Measurements from ENCODE around the gene P3H4. TPM values are rescaled to one million over a fixed set of nuclear protein-coding genes. Genes with fewer than 3 reads are reported as not detected.

The P3H4 gene
- total RNA-seq, 4 donors from 2014 or later = 8.5 to 18.6 (median 9.2) TPM

GRCh38 chr17:41793784-41794539 lies 17.8 kb downstream of the P3H4 start:
- no peak for DNase-seq (ENCODE audit: low spot score in 2 of 2)
- WGBS = 62% methylated on average over 14 of the region's 14 CpGs
- TF ChIP-seq POLR2A (IDR thresholded peaks at IDR 0.05) = no peak
- no peak for TF ChIP-seq POLR2AphosphoS5 (IDR thresholded peaks at IDR 0.05)
- no peak for TF ChIP-seq EP300 (IDR thresholded peaks at IDR 0.05)
- no peak for TF ChIP-seq CTCF (IDR thresholded peaks at IDR 0.05)
- Histone ChIP-seq H3K36me3 (no peaks in the 10 kb centered on the region), H3K4me1 (peaks cover 58% of the 10 kb centered on the region), H3K27me3 (no peaks in the 10 kb centered on the region), H3K4me3 (peak overlapping the region; percentile 31), H3K9me3 (no peaks in the 10 kb centered on the region), H3K27ac (peak overlapping the region; percentile 94)

DNA sequence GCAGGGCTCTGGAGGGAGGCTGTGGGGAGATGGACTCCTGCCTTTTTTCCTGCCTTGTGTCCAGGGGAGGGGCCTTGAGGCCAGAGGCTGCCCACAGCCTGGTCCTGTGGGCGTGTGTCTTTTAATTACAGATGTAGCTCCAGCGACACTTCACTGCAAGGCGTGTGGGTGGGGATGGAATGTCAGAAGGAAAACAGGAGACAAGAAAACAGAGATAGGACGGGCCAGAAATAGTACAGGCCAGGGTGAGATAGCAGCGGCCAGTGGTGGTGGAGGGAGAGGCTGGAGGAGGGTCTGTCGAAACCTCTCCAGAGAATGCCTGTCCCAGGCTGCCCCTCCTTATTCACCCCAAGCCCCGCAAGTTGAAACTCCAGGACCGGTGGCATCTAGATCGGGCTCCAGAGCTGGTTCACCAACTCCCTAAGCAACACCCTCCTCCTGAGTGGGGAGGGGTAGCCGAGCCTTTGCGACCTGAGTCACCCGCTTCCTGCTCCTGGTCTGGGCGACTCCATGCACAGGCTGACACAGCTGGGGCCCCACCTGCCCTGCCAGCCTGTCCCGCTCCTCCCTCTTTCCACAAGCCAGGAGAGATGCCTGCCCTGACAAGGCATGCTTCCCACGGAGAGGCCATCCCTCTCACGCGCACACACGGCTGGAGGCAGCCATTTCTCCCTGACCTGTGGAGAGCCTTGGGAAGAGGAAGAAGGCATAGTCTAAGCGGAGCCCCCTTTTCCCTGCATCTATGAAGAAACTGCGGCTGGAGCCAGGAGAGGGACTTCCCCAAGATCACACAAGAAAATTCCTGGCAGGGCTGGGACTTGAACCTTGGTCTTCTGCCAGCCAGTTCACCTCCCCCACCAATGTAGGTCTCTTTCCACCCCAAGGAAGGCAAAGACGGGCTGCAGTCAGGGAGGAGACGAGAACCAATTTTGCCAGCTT lies 18.6 kb downstream of the P3H4 start:
- TF ChIP-seq EP300 (IDR thresholded peaks at IDR 0.05) (no peak), POLR2AphosphoS5 (IDR thresholded peaks at IDR 0.05) (peak in 1 of 3 donors; percentile 66)
- WGBS = 33% methylated on average over 15 of the region's 22 CpGs
- Histone ChIP-seq H3K4me3 (peak overlapping the region; percentile 31), H3K27me3 (no peaks in the 10 kb centered on the region), H3K4me1 (peaks cover 67% of the 10 kb centered on the region), H3K36me3 (no peaks in the 10 kb centered on the region), H3K9me3 (no peaks in the 10 kb centered on the region), H3K27ac (peak overlapping the region; percentile 94)
- peak in 1 of 2 donors; percentile 76 for DNase-seq (ENCODE audit: low spot score in 2 of 2)

DNA sequence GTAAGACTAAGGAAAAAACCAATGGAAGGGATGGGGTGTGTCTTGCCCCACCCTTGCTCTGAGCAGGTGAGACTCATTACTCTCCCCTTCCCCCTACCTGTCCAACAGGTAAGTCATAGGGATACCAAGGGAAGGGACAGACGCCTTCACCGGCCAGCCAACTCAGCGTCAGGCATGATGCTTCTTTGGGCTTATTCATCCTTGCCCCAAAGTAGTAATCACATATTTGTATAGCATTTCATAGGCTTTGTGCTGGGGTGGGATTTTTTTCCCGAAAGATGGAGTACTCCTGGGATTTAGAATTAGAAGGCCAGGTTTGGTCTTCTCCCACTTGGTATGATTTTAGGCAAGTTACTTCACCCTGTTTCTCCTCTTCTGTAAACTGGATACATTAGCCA lies 24.7 kb downstream of the P3H4 start:
- Histone ChIP-seq H3K9me3 (no peaks in the 10 kb centered on the region), H3K36me3 (no peaks in the 10 kb centered on the region), H3K4me3 (peak overlapping the region; percentile 97), H3K27me3 (no peaks in the 10 kb centered on the region), H3K4me1 (peaks cover 78% of the 10 kb centered on the region), H3K27ac (peak overlapping the region; percentile 82)
- DNase-seq (ENCODE audit: low spot score in 2 of 2) = no peak
- WGBS = 21% methylated on average over 4 of the region's 4 CpGs
- no peak for TF ChIP-seq POLR2A (IDR thresholded peaks at IDR 0.05)
- TF ChIP-seq POLR2AphosphoS5 (IDR thresholded peaks at IDR 0.05) = no peak
- TF ChIP-seq CTCF (IDR thresholded peaks at IDR 0.05) = no peak

- Histone ChIP-seq H3K36me3 (no peaks in the 10 kb centered on the region), H3K27me3 (no peaks in the 10 kb centered on the region), H3K9me3 (no peaks in the 10 kb centered on the region), H3K27ac (peak within 1 kb of the TSS; percentile 100), H3K4me3 (peak within 1 kb of the TSS; percentile 97), H3K4me1 (peaks cover 78% of the 10 kb centered on the region)
- TF ChIP-seq POLR2AphosphoS5 (IDR thresholded peaks at IDR 0.05) = peak in 2 of 3 donors; percentile 9 to 79
- peak; percentile 88 to 93 for TF ChIP-seq POLR2A (IDR thresholded peaks at IDR 0.05)
- TF ChIP-seq CTCF (IDR thresholded peaks at IDR 0.05) = peak; percentile 27 to 58
- TF ChIP-seq EP300 (IDR thresholded peaks at IDR 0.05) = no peak
- peak; percentile 99 to 100 for DNase-seq (ENCODE audit: low spot score in 2 of 2)
- WGBS = 9% methylated on average over 6 of the region's 79 CpGs
Observed at GRCh38 chr17:41786227-41787020, 25.3 kb downstream of the P3H4 start, which contains the start of gene JUP. Gene JUP, minus strand, starts transcription at chr17:41786711. Its CDS starts 14,857 bp downstream, at chr17:41771854.

DNA sequence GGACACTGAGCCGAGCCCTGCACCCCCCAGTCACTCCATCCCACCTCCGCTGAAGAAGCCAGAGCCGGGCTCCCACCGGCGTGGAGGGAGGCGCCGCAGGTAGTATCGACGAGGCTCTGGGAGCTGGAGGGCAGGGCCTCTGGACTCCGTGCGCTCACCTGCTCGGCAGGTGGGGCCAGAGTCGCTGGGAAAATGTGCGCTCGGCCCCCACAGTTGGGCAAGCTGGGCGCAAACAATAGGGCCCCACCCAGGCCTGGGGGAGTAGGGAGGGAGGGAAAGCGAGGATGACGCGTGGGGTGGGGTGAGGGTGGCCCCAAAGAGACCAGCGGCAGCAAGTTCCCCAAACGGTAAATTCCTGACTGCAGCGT lies 25.9 kb downstream of the P3H4 start:
- TF ChIP-seq POLR2AphosphoS5 (IDR thresholded peaks at IDR 0.05) = peak in 2 of 3 donors; percentile 50 to 60
- no peak for TF ChIP-seq EP300 (IDR thresholded peaks at IDR 0.05)
- TF ChIP-seq POLR2A (IDR thresholded peaks at IDR 0.05) = no peak
- DNase-seq (ENCODE audit: low spot score in 2 of 2) = peak; percentile 85 to 90
- Histone ChIP-seq H3K4me1 (peaks cover 78% of the 10 kb centered on the region), H3K4me3 (peak overlapping the region; percentile 97), H3K27me3 (no peaks in the 10 kb centered on the region), H3K27ac (peak overlapping the region; percentile 100), H3K9me3 (no peaks in the 10 kb centered on the region), H3K36me3 (no peaks in the 10 kb centered on the region)
- WGBS = 0% methylated on average over 11 of the region's 22 CpGs

All from suprapubic skin (tissue), 4 donors.